ENCODE results near the gene PPWD1.

- TF ChIP-seq CTCF (IDR thresholded peaks at IDR 0.05) (no peak), POLR2AphosphoS5 (IDR thresholded peaks at IDR 0.05) (no peak), EP300 (IDR thresholded peaks at IDR 0.05) (no peak), POLR2A (IDR thresholded peaks at IDR 0.05) (no peak)
These were observed 18.6 kb upstream of the PPWD1 start for GRCh38 chr5:65544473-65544872.
